H9 (cell line): Measurements from ENCODE around the gene ALLC. TPM values are rescaled to one million over a fixed set of nuclear protein-coding genes. Genes with fewer than 3 reads are reported as not detected.

Experiments
- DNase-seq: peaks from one replicate; pipeline ENCODE4 v3.0.0-alpha.2; 2017
- H2AFZ ChIP-seq: one replicate; pipeline ENCODE4 v1.6.1; 2013; ENCODE audit warnings: mild to moderate bottlenecking, low read length, control low read depth, moderate library complexity
- H2AK5ac ChIP-seq: 2 replicates; pipeline ENCODE4 v1.6.1; 2013; ENCODE audit warnings: low read length, control low read depth, mixed read lengths; ENCODE audit not compliant: insufficient read length
- H2BK120ac ChIP-seq: one replicate; pipeline ENCODE4 v1.6.1; 2013; ENCODE audit warnings: low read depth, mild to moderate bottlenecking, low read length, control low read depth, inconsistent platforms; ENCODE audit not compliant: poor library complexity, severe bottlenecking
- H2BK12ac ChIP-seq: 2 replicates; pipeline ENCODE4 v1.6.1; 2013; ENCODE audit warnings: low read length, control low read depth, mixed read lengths, low read depth; ENCODE audit not compliant: insufficient read length
- H2BK15ac ChIP-seq: 2 replicates; pipeline ENCODE4 v1.6.1; 2013; ENCODE audit warnings: low read depth, low read length, control low read depth
- H2BK20ac ChIP-seq: one replicate; pipeline ENCODE4 v1.6.1; 2013; ENCODE audit warnings: low read depth, mild to moderate bottlenecking, low read length, control low read depth, inconsistent platforms; ENCODE audit not compliant: poor library complexity, severe bottlenecking
- H2BK5ac ChIP-seq: 2 replicates; pipeline ENCODE4 v1.6.1; 2013; ENCODE audit warnings: low read length, control low read depth, mixed read lengths; ENCODE audit not compliant: insufficient read length
- H3K14ac ChIP-seq: 2 replicates; pipeline ENCODE4 v1.6.1; 2013; ENCODE audit warnings: low read length, control low read depth; ENCODE audit not compliant: insufficient read depth
- H3K18ac ChIP-seq: 2 replicates; pipeline ENCODE4 v1.6.1; 2013; ENCODE audit warnings: low read depth, mild to moderate bottlenecking, mixed read lengths, low read length, control low read depth; ENCODE audit not compliant: insufficient read length
- H3K23ac ChIP-seq: 2 replicates; pipeline ENCODE4 v1.6.1; 2013; ENCODE audit warnings: low read length, control low read depth, mixed read lengths, low read depth; ENCODE audit not compliant: insufficient read length
- H3K23me2 ChIP-seq: 2 replicates; pipeline ENCODE4 v1.6.1; 2013; ENCODE audit warnings: low read depth, mild to moderate bottlenecking, mixed read lengths, low read length, control low read depth; ENCODE audit not compliant: insufficient read length, poor library complexity, severe bottlenecking
- H3K27ac ChIP-seq: 2 replicates; pipeline ENCODE4 v1.5.1; 2013; ENCODE audit warnings: low read length, control low read depth, mixed read lengths, low read depth; ENCODE audit not compliant: insufficient read length
- H3K27me3 ChIP-seq: 2 replicates; pipeline ENCODE4 v1.6.1; 2013; ENCODE audit warnings: low read length, control low read depth, inconsistent platforms; ENCODE audit not compliant: insufficient read depth
- H3K4ac ChIP-seq: 2 replicates; pipeline ENCODE4 v1.6.1; 2013; ENCODE audit warnings: low read depth, mild to moderate bottlenecking, control low read depth, inconsistent platforms, low read length, moderate library complexity
- H3K4me1 ChIP-seq: 2 replicates; pipeline ENCODE4 v1.6.1; 2013; ENCODE audit warnings: low read length, control low read depth, inconsistent platforms; ENCODE audit not compliant: insufficient read depth
- H3K4me2 ChIP-seq: 2 replicates; pipeline ENCODE4 v1.6.1; 2013; ENCODE audit warnings: low read length, control low read depth, mixed read lengths; ENCODE audit not compliant: insufficient read length, insufficient read depth
- H3K56ac ChIP-seq: 2 replicates; pipeline ENCODE4 v1.6.1; 2013; ENCODE audit warnings: low read depth, mild to moderate bottlenecking, mixed read lengths, low read length, control low read depth; ENCODE audit not compliant: insufficient read length
- H3K79me1 ChIP-seq: 2 replicates; pipeline ENCODE4 v1.6.1; 2013; ENCODE audit warnings: low read depth, mild to moderate bottlenecking, moderate library complexity, low read length, control low read depth, inconsistent platforms; ENCODE audit not compliant: insufficient read depth, poor library complexity, severe bottlenecking
- H3K79me2 ChIP-seq: 2 replicates; pipeline ENCODE4 v1.6.1; 2013; ENCODE audit warnings: low read length, control low read depth, inconsistent platforms; ENCODE audit not compliant: insufficient read depth
- H3K9ac ChIP-seq: 2 replicates; pipeline ENCODE4 v1.6.1; 2013; ENCODE audit warnings: low read length, control low read depth, mixed read lengths; ENCODE audit not compliant: insufficient read length; ENCODE audit errors: extremely low read depth
- H3K9me3 ChIP-seq: one replicate; pipeline ENCODE4 v1.6.1; 2013; ENCODE audit warnings: low read depth, low read length, inconsistent platforms; ENCODE audit not compliant: control insufficient read depth
- H3T11ph ChIP-seq: one replicate; pipeline ENCODE4 v1.6.1; 2013; ENCODE audit warnings: mild to moderate bottlenecking, low read length, control low read depth, inconsistent platforms
- H4K20me1 ChIP-seq: one replicate; pipeline ENCODE4 v1.6.1; 2013; ENCODE audit not compliant: control insufficient read depth, insufficient read length, insufficient read depth
- H4K5ac ChIP-seq: 2 replicates; pipeline ENCODE4 v1.6.1; 2013; ENCODE audit warnings: low read depth, mild to moderate bottlenecking, mixed read lengths, low read length, control low read depth; ENCODE audit not compliant: insufficient read length
- H4K8ac ChIP-seq: replicated peaks from 2 replicates; pipeline ENCODE4 v1.6.1; 2013; ENCODE audit warnings: low read length, control low read depth, mixed read lengths, low read depth; ENCODE audit not compliant: insufficient read length
- H4K91ac ChIP-seq: 2 replicates; pipeline ENCODE4 v1.6.1; 2013; ENCODE audit warnings: low read depth, mild to moderate bottlenecking, moderate library complexity, mixed read lengths, low read length, control low read depth; ENCODE audit not compliant: insufficient read length
- H3K27ac Mint-ChIP-seq, 3 experiments: 2 replicates in 2 of 3; 3 replicates in 1 of 3; pipeline ENCODE4 v1.8.0; 2020 to 2021; ENCODE audit warnings: mixed read lengths in 3 of 3, mild to moderate bottlenecking in 1 of 3, moderate library complexity in 1 of 3
- H3K27me3 Mint-ChIP-seq: 2 replicates; pipeline ENCODE4 v1.8.0; 2021; ENCODE audit warnings: low read depth, mild to moderate bottlenecking, moderate library complexity, mixed read lengths
- H3K36me3 Mint-ChIP-seq, 3 experiments: 2 replicates in 2 of 3; 3 replicates in 1 of 3; pipeline ENCODE4 v1.8.0; 2020 to 2021; ENCODE audit warnings: low read depth in 3 of 3, mixed read lengths in 3 of 3; ENCODE audit not compliant: insufficient read depth in 1 of 3
- H3K4me1 Mint-ChIP-seq, 2 experiments: 2 replicates each; pipeline ENCODE4 v1.8.0; 2020; ENCODE audit warnings: mixed read lengths in 2 of 2
- H3K4me3 Mint-ChIP-seq, 2 experiments: 2 replicates in 1 of 2; 3 replicates in 1 of 2; pipeline ENCODE4 v1.8.0; 2020 to 2021; ENCODE audit warnings: mild to moderate bottlenecking in 2 of 2, mixed read lengths in 2 of 2, moderate library complexity in 1 of 2
- H3K9me3 Mint-ChIP-seq, 2 experiments: 2 replicates in 1 of 2; 3 replicates in 1 of 2; pipeline ENCODE4 v1.8.0; 2020; ENCODE audit warnings: mild to moderate bottlenecking in 2 of 2, mixed read lengths in 2 of 2, moderate library complexity in 1 of 2
- WGBS: extraction: QIAGEN DNeasy Blood & Tissue Kit; methylation state at CpG from one replicate; pipeline ENCODE4 v1.1.7; 2013; ENCODE audit warnings: missing lambda C conversion rate, low lambda C conversion rate, mixed read lengths; ENCODE audit not compliant: insufficient read length; ENCODE audit errors: extremely low coverage; 5-methylcytosine and 5-hydroxymethylcytosine counted together
- total RNA-seq: library from RNA; stranded (reverse); gene quantifications from 2 replicates; pipeline ENCODE4 v1.2.1, GENCODE V29; 2021
- TF ChIP-seq, protein P1 (sequence below): fragments of 200-600 bp; sonication (generic); conservative IDR thresholded peaks from 3 replicates; pipeline ENCODE4 v1.8.0; 2021; ENCODE audit warnings: antibody characterized with exemption, mild to moderate bottlenecking

ALLC gene
- total RNA-seq, 1 experiment from 2014 or later, result not detected

DNA sequence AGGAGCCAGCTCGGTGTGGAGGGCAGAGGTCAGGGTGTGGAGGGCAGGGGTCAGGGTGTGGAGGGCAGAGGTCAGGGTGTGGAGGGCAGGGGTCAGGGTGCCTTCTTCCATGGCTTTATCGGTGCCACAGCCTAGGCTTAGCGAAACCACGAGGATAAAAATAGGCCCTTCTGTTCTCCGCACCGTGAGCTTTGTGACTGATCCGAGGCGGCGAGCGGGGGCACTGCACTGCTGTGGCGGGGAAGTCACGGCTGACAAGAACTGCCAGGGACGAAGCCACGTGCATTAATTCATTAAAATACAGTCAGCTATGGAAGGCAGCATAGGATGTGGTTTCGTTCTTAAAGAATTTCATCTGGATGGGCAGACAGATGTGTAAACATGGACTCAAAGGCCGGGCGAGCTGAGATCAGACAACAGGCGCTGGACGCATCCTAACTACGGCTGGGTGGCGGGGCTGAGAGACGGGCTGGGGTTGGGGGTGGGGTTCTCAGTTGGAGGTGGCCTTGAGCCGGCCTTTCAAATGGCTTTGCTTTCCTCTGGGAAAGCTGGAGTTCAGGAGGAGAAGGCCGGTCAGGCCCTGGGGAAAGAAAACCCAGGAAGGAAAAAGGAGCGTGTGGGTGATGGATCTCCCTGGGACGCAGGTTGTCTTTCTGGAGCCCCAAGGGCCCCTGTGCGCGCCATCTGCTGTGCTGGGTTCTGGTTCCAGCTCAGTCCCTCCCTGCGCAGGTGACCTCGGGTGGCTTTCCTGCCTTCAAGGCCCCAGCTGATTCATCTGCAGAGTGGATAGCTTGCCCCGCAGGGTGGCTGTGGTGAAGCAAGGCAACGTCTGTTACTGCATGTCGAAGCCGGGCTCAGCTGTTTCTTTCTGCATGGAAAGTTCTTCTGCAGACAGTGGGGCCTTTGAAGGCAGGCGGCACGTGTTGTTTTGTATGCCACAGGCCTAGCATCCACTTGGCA is 958 bp upstream of the ALLC start:
- Histone ChIP-seq H4K91ac (no peak overlapping the region), H2BK120ac (no peak overlapping the region), H3K18ac (no peak overlapping the region), H2BK12ac (no peak overlapping the region), H3K4ac (no peak overlapping the region), H4K8ac (no peak overlapping the region), H3K14ac (no peak overlapping the region; the same call in 1 of the 2 replicates), H3K4me1 (no peaks in the 10 kb centered on the region; the same call in 1 of the 2 replicates), H3K27ac (no peak overlapping the region), H3K23ac (no peak overlapping the region), H3K79me2 (no peaks in the 10 kb centered on the region), H4K20me1 (no peaks in the 10 kb centered on the region), H2BK15ac (no peak overlapping the region), H2AFZ (no peak overlapping the region), H3K56ac (no peak overlapping the region), H3K4me2 (no peak overlapping the region), H4K5ac (no peak overlapping the region), H2BK20ac (no peak overlapping the region), H3K9me3 (no peaks in the 10 kb centered on the region), H3T11ph (no peak overlapping the region), H2AK5ac (no peak overlapping the region), H3K23me2 (no peaks in the 10 kb centered on the region), H3K27me3 (no peaks in the 10 kb centered on the region), H3K79me1 (no peaks in the 10 kb centered on the region), H2BK5ac (no peak overlapping the region), H3K9ac (no peak overlapping the region)
- 0 out of 5 replicates have a peak, but pooled peaks cover 0 to 2% of the 10 kb centered on the region in 2 experiments for H3K9me3 Mint-ChIP-seq
- WGBS, result no CpG with 5 or more reads among the region's 36 CpGs
- H3K27ac Mint-ChIP-seq, result no peak overlapping the region; a peak in 2 of 7 replicates
- H3K4me1 Mint-ChIP-seq, result peaks cover 24 to 31% of the 10 kb centered on the region in 2 experiments
- no peaks in the 10 kb centered on the region; a peak in 2 of 7 replicates for H3K36me3 Mint-ChIP-seq
- H3K4me3 Mint-ChIP-seq, result no peak overlapping the region
- DNase-seq, result peak; percentile 39
- peaks cover 10% of the 10 kb centered on the region for H3K27me3 Mint-ChIP-seq
- TF ChIP-seq, protein P1, sequence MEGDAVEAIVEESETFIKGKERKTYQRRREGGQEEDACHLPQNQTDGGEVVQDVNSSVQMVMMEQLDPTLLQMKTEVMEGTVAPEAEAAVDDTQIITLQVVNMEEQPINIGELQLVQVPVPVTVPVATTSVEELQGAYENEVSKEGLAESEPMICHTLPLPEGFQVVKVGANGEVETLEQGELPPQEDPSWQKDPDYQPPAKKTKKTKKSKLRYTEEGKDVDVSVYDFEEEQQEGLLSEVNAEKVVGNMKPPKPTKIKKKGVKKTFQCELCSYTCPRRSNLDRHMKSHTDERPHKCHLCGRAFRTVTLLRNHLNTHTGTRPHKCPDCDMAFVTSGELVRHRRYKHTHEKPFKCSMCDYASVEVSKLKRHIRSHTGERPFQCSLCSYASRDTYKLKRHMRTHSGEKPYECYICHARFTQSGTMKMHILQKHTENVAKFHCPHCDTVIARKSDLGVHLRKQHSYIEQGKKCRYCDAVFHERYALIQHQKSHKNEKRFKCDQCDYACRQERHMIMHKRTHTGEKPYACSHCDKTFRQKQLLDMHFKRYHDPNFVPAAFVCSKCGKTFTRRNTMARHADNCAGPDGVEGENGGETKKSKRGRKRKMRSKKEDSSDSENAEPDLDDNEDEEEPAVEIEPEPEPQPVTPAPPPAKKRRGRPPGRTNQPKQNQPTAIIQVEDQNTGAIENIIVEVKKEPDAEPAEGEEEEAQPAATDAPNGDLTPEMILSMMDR, result no peak
